K562 (cell line): Measurements from ENCODE around the gene BTD. TPM values are rescaled to one million over a fixed set of nuclear protein-coding genes. Genes with fewer than 3 reads are reported as not detected.

Source experiments
- CEBPB ChIP-seq: fragments of 450-650 bp; IDR thresholded peaks from 2 replicates; pipeline ENCODE4 v1.6.1; 2016; ENCODE audit warnings: missing genetic modification characterization, missing compliant biosample characterization
- CEBPG ChIP-seq, 3 experiments: fragments of 200-800 bp in 1 of 3; sonication (Bioruptor generic) in 1 of 3; sonication (generic) in 1 of 3; formaldehyde crosslinking in 1 of 3; IDR thresholded peaks in 2 of 3; conservative IDR thresholded peaks in 1 of 3; 2 replicates each; pipeline versions ENCODE4 v1.6.1 to v1.8.0; 2016 to 2022; ENCODE audit warnings: missing compliant biosample characterization in 2 of 3, missing genetic modification characterization in 2 of 3, mild to moderate bottlenecking in 1 of 3, missing genetic modification reagents in 1 of 3
- E4F1 ChIP-seq: fragments of 250-450 bp; sonication (Bioruptor Pico); IDR thresholded peaks from 2 replicates; pipeline ENCODE4 v1.5.0; 2021; ENCODE audit warnings: mild to moderate bottlenecking, borderline replicate concordance
- FOS ChIP-seq: IDR thresholded peaks from 3 replicates; pipeline ENCODE4 v1.6.1; 2011; ENCODE audit not compliant: insufficient read length; ENCODE audit errors: extremely low read depth
- KAT2B ChIP-seq: IDR thresholded peaks from one replicate; pipeline ENCODE4 v1.6.1; 2012; ENCODE audit warnings: low read depth, mild to moderate bottlenecking, control low read depth, inconsistent platforms, low read length, moderate library complexity
- KHSRP ChIP-seq: fragments of 450-650 bp; IDR thresholded peaks from 2 replicates; pipeline ENCODE4 v1.6.1; 2017
- MNT ChIP-seq, 2 experiments: fragments of 450-650 bp; conservative IDR thresholded peaks; 2 replicates each; pipeline ENCODE4 v1.6.1; 2017; ENCODE audit warnings: mild to moderate bottlenecking in 2 of 2, moderate library complexity in 2 of 2
- NCOA1 ChIP-seq: fragments of 450-650 bp; IDR thresholded peaks from 2 replicates; pipeline ENCODE4 v1.6.1; 2016; ENCODE audit warnings: low read depth
- RBFOX2 ChIP-seq: fragments of 200-400 bp; formaldehyde crosslinking; IDR thresholded peaks from 2 replicates; pipeline ENCODE4 v1.6.1; 2017; ENCODE audit warnings: low read depth, mild to moderate bottlenecking, low read length, moderate library complexity
- STAT6 ChIP-seq: sonication (generic); formaldehyde crosslinking; IDR thresholded peaks from 2 replicates; pipeline ENCODE4 v1.8.1; 2023; ENCODE audit warnings: mild to moderate bottlenecking, missing genetic modification reagents
- TBL1XR1 ChIP-seq, 2 experiments: IDR thresholded peaks; 2 replicates each; pipeline ENCODE4 v1.6.1; 2012; ENCODE audit warnings: improper control_type of control experiment in 2 of 2, low read length in 2 of 2, mild to moderate bottlenecking in 1 of 2
- ZBTB2 ChIP-seq: fragments of 450-650 bp; IDR thresholded peaks from 2 replicates; pipeline ENCODE4 v1.6.1; 2016; ENCODE audit warnings: antibody characterized with exemption
- ZBTB33 ChIP-seq: sonication (generic); formaldehyde crosslinking; IDR thresholded peaks from 2 replicates; pipeline ENCODE4 v1.8.1; 2023; ENCODE audit warnings: mild to moderate bottlenecking, missing genetic modification reagents
- ZBTB9 ChIP-seq: fragments of 450-650 bp; formaldehyde crosslinking; IDR thresholded peaks from 2 replicates; pipeline ENCODE4 v1.4.0; 2020; ENCODE audit warnings: mild to moderate bottlenecking, moderate library complexity
- ZKSCAN3 ChIP-seq: fragments of 250-450 bp; sonication (Bioruptor Pico); IDR thresholded peaks from 2 replicates; pipeline ENCODE4 v1.4.0; 2020
- ZSCAN29 ChIP-seq: fragments of 450-650 bp; IDR thresholded peaks from 2 replicates; pipeline ENCODE4 v1.6.1; 2017
- polyA plus RNA-seq, 8 experiments: library from polyadenylated mRNA; depleted of rRNA in 4 of 8; stranded (reverse) in 5 of 8; unstranded in 3 of 8; fragments of >200 nt; fragmentation: Nextera tagmentation in 2 of 8; fragmentation: Illumina TruSeq in 1 of 8; extraction: Ambion mirVana in 2 of 8; extraction: Trizol in 1 of 8; gene quantifications; 2 replicates each; pipeline versions ENCODE4 v1.2.1 to v1.2.3, GENCODE V29; 2011 to 2014; ENCODE audit warnings: inconsistent platforms in 1 of 8, missing spikeins in 1 of 8
- total RNA-seq, 7 experiments: library from RNA; depleted of rRNA in 6 of 7; stranded (reverse); fragments of >200 nt in 6 of 7; fragmentation: Illumina TruSeq in 2 of 7; extraction: Trizol in 2 of 7; gene quantifications; 2 replicates each; pipeline versions ENCODE4 v1.2.1 to v1.2.3, GENCODE V29; 2011 to 2021; ENCODE audit warnings: low replicate concordance in 1 of 7

BTD gene
- total and polyA plus RNA-seq, 9 of the 15 experiments (the other 6 are each of a cell fraction or from before 2014, with no cell fraction given): 6.6 to 26.2 (median 10.6) TPM

- no peak for TF ChIP-seq ZBTB33 (CRISPR knock-in tag)
- no peak for TF ChIP-seq CEBPG (CRISPR knock-in tag; IDR thresholded peaks at IDR 0.05)
- peak in 1 of 2 experiments; percentile 62; a peak in 2 of 4 replicates for TF ChIP-seq CEBPG (tag; conservative IDR thresholded peaks at IDR 0.05 in 1 of 2, IDR thresholded peaks at IDR 0.05 in 1 of 2)
- TF ChIP-seq MNT (conservative IDR thresholded peaks at IDR 0.05): no peak
- TF ChIP-seq ZBTB2: no peak
- TF ChIP-seq TBL1XR1 (IDR thresholded peaks at IDR 0.05; ENCODE audit: low read length in 2 of 2): no peak
- TF ChIP-seq KAT2B: no peak
- TF ChIP-seq CEBPB (tag): peak; percentile 78
- TF ChIP-seq RBFOX2: no peak
- no peak for TF ChIP-seq STAT6 (CRISPR knock-in tag)
- TF ChIP-seq NCOA1: no peak
- no peak for TF ChIP-seq E4F1 (CRISPR knock-in tag)
- TF ChIP-seq KHSRP: no peak
- no peak for TF ChIP-seq ZKSCAN3 (CRISPR knock-in tag)
- TF ChIP-seq ZSCAN29: no peak
- no peak for TF ChIP-seq ZBTB9
- no peak for TF ChIP-seq FOS
Observed at GRCh38 chr3:15682561-15683185, 81.1 kb downstream of the BTD start (continued).
